Measurements from ENCODE around the gene NAA20. TPM values are rescaled to one million over a fixed set of nuclear protein-coding genes. Genes with fewer than 3 reads are reported as not detected.
A peak's percentile ranks its signal among the peaks of the same experiment; 100 is the strongest.

Gene NAA20
- total and polyA plus RNA-seq, 4 donors: 33.6 to 143 (median 59.9) TPM

DNA sequence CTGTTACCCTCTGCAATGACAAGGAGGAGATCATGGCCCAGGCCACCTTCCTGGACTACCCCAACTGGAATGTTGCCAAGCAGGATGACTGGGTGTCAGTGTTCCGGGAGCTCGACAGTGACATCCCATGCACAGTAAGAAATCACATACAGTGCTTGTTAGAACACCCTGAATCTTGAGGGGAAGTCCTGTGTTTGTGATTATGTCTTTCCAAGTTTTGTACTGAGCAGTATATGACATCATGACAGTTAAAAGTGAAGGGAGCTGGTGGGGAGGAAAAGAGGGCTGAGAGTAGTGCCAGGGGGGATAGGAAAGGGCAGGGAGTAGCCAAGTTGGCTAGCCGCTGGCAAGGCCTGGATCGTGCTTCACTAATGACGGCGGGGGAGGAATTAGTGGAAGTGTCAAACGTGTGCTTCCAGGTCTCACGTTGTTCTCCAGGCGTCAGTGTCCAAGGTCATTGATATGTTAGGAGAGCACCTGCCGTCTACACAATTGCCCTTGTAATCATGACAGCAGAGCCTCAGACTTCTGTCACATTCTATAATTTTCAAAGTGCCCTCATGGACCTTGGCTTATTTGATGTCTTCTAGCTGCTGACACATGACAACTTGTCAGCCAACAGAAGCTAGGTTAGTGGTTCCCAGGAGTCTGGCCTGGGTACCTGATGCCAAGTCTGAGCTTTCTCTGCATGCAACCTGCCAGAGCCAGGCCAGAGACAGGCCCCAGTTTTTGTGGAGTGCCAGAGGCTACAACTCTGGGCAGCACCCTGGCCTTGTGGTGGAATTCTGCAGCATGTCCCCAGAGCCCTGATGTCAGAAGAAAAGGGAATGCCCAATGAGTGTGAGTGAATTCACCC lies 53.9 kb downstream of the NAA20 start:
- peaks cover 0 to 23% (median 0%) of the 10 kb centered on the region in 3 donors for H3K27me3 ChIP-seq (ENCODE audit: control insufficient read depth in 3 of 3, insufficient read depth in 3 of 3, low read length in 2 of 3)
- TF ChIP-seq, protein P1, sequence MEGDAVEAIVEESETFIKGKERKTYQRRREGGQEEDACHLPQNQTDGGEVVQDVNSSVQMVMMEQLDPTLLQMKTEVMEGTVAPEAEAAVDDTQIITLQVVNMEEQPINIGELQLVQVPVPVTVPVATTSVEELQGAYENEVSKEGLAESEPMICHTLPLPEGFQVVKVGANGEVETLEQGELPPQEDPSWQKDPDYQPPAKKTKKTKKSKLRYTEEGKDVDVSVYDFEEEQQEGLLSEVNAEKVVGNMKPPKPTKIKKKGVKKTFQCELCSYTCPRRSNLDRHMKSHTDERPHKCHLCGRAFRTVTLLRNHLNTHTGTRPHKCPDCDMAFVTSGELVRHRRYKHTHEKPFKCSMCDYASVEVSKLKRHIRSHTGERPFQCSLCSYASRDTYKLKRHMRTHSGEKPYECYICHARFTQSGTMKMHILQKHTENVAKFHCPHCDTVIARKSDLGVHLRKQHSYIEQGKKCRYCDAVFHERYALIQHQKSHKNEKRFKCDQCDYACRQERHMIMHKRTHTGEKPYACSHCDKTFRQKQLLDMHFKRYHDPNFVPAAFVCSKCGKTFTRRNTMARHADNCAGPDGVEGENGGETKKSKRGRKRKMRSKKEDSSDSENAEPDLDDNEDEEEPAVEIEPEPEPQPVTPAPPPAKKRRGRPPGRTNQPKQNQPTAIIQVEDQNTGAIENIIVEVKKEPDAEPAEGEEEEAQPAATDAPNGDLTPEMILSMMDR (IDR thresholded peaks at IDR 0.05; ENCODE audit: control extremely low read depth, extremely low read depth): no peak
- WGBS, 2 donors: 62 to 67% methylated on average over 10 of the region's 10 CpGs
- peak overlapping the region in 1 of 2 donors; percentile 39 for H3K27ac ChIP-seq (ENCODE audit: low read depth in 1 of 2, low read length in 1 of 2)
- H3K36me3 ChIP-seq (ENCODE audit: control insufficient read depth in 4 of 4, insufficient read depth in 4 of 4, low read length in 4 of 4): no peaks in the 10 kb centered on the region
- ATAC-seq (ENCODE audit: insufficient read depth, low FRiP score) (no peak), DNase-seq (no peak)
- H3K9ac ChIP-seq (ENCODE audit: insufficient read depth in 1 of 2, low read length in 2 of 2): no peak overlapping the region
- H3K4me1 ChIP-seq (ENCODE audit: control insufficient read depth in 5 of 5, insufficient read depth in 5 of 5, low read length in 5 of 5): peaks cover 0 to 21% (median 0%) of the 10 kb centered on the region in 5 donors
- H3K4me3 ChIP-seq: no peak overlapping the region
- H3K9me3 ChIP-seq (ENCODE audit: control insufficient read depth in 4 of 4, insufficient read depth in 3 of 4, low read length in 3 of 4): no peaks in the 10 kb centered on the region

- H3K27me3 ChIP-seq (ENCODE audit: control insufficient read depth in 3 of 3, insufficient read depth in 3 of 3, low read length in 2 of 3): peaks cover 0 to 18% (median 0%) of the 10 kb centered on the region in 3 donors
- no peak overlapping the region for H3K4me3 ChIP-seq
- peaks cover 0 to 21% (median 0%) of the 10 kb centered on the region in 5 donors for H3K4me1 ChIP-seq (ENCODE audit: control insufficient read depth in 5 of 5, insufficient read depth in 5 of 5, low read length in 5 of 5)
- TF ChIP-seq, protein P1 (IDR thresholded peaks at IDR 0.05; ENCODE audit: control extremely low read depth, extremely low read depth): no peak
- peak overlapping the region in 1 of 2 donors; percentile 4 for H3K9ac ChIP-seq (ENCODE audit: insufficient read depth in 1 of 2, low read length in 2 of 2)
- no peaks in the 10 kb centered on the region for H3K36me3 ChIP-seq (ENCODE audit: control insufficient read depth in 4 of 4, insufficient read depth in 4 of 4, low read length in 4 of 4)
- ATAC-seq (ENCODE audit: insufficient read depth, low FRiP score): no peak
- WGBS, 2 donors: 53 to 70% methylated on average over 15 of the region's 15 CpGs
- DNase-seq: no peak
- H3K27ac ChIP-seq (ENCODE audit: low read depth in 1 of 2, low read length in 1 of 2): no peak overlapping the region
- H3K9me3 ChIP-seq (ENCODE audit: control insufficient read depth in 4 of 4, insufficient read depth in 3 of 4, low read length in 3 of 4): no peaks in the 10 kb centered on the region
Measured at GRCh38 chr20:20073801-20074371, 56.7 kb downstream of the NAA20 start.

DNA sequence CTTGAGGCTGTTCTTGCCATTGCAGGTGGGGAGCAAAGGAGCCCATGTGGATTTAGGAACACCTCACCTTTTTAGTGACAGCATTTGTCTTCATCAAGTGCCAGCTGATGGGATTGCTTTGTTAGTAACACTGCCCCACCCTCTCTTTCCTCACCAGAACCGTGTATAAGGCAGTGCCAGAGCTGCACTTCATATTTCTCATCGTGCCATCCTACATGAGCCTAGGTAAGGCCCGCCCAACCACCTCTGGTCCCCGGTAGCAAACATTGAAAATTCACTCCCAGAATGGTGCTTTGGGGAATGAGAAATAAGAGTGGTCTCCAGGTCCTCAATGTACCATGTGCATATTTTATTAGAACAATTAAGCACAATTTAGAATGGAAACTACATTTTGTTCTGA lies 57.9 kb downstream of the NAA20 start:
- no peak for ATAC-seq (ENCODE audit: insufficient read depth, low FRiP score)
- H3K9me3 ChIP-seq (ENCODE audit: control insufficient read depth in 4 of 4, insufficient read depth in 3 of 4, low read length in 3 of 4): no peaks in the 10 kb centered on the region
- no peaks in the 10 kb centered on the region for H3K36me3 ChIP-seq (ENCODE audit: control insufficient read depth in 4 of 4, insufficient read depth in 4 of 4, low read length in 4 of 4)
- peaks cover 0 to 18% (median 2%) of the 10 kb centered on the region in 3 donors for H3K27me3 ChIP-seq (ENCODE audit: control insufficient read depth in 3 of 3, insufficient read depth in 3 of 3, low read length in 2 of 3)
- WGBS, 2 donors: 81 to 84% methylated on average over 4 of the region's 4 CpGs
- no peak overlapping the region for H3K4me3 ChIP-seq
- no peak for DNase-seq
- TF ChIP-seq, protein P1 (IDR thresholded peaks at IDR 0.05; ENCODE audit: control extremely low read depth, extremely low read depth): no peak
- no peak overlapping the region for H3K9ac ChIP-seq (ENCODE audit: insufficient read depth in 1 of 2, low read length in 2 of 2)
- H3K4me1 ChIP-seq (ENCODE audit: control insufficient read depth in 5 of 5, insufficient read depth in 5 of 5, low read length in 5 of 5): peaks cover 0 to 21% (median 0%) of the 10 kb centered on the region in 5 donors
- H3K27ac ChIP-seq (ENCODE audit: low read depth in 1 of 2, low read length in 1 of 2): no peak overlapping the region
